Neural progenitor cell (in vitro differentiated cells): ENCODE measurements around the gene IGSF21.

Experiments
- EZH2 ChIP-seq: fragments of 200-600 bp; sonication (generic); IDR thresholded peaks from 2 replicates; pipeline ENCODE4 v1.6.1; 2017; ENCODE audit warnings: antibody characterized with exemption, mild to moderate bottlenecking, moderate library complexity
- TF ChIP-seq, protein P1 (sequence below): fragments of 200-600 bp; sonication (generic); IDR thresholded peaks from 2 replicates; pipeline ENCODE4 v1.5.1; 2017; ENCODE audit warnings: antibody characterized with exemption, mild to moderate bottlenecking

DNA sequence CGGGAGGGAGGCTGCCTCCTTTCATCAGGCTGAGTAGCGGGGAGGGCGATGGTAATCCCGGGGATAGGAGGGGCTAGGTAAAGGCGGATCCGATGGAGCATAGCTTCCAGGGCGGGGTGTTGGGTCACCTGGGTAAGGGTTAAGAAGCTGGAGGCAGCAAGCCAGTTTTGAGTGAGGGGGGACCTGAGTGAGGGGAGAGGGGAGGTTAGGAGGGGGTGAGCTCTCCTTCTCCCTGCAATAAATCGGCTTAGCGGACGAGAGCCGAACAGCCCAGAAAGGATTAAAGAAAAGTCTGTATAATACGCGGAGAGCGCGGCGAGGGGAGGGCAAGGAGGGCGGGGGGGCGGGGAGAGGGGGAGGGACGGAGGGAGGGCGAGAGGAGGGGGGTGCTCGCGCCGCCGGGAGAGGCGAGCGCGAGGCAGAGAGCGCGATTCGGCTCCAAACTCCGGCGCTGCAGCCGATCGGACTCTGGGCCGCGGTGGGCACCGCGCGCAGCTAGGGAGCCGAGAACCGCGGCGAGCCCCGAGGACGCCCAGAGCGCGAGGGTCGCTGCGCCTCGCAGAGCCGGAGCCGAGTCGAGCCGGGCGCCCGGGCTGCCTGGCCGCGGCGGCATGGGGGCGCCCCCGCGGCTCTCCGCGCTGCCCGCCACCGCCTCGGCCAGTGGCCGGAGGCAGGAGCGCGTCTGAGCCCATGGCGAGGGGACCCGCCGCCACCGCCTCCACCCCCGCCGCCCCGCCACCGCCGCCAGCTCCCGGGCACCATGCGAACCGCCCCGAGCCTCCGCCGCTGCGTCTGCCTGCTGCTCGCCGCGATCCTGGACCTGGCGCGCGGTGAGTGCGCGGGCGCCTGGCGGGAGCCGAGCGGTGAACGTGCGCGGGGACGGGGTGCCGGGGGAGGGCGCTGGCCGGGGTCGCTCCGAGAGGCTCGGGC is at the start of gene IGSF21:
- TF ChIP-seq, protein P1, sequence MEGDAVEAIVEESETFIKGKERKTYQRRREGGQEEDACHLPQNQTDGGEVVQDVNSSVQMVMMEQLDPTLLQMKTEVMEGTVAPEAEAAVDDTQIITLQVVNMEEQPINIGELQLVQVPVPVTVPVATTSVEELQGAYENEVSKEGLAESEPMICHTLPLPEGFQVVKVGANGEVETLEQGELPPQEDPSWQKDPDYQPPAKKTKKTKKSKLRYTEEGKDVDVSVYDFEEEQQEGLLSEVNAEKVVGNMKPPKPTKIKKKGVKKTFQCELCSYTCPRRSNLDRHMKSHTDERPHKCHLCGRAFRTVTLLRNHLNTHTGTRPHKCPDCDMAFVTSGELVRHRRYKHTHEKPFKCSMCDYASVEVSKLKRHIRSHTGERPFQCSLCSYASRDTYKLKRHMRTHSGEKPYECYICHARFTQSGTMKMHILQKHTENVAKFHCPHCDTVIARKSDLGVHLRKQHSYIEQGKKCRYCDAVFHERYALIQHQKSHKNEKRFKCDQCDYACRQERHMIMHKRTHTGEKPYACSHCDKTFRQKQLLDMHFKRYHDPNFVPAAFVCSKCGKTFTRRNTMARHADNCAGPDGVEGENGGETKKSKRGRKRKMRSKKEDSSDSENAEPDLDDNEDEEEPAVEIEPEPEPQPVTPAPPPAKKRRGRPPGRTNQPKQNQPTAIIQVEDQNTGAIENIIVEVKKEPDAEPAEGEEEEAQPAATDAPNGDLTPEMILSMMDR, result no peak
- TF ChIP-seq EZH2, result no peak
